GM19468 (cell line): Measurements from ENCODE around the gene SMOC2.
"Not testable (repeated sequence)": the region's sequence is repeated elsewhere in the genome, so short reads cannot be mapped to it uniquely, and the experiment has no call there.

Source experiments
- ATAC-seq: cut with Tn5 transposase; IDR thresholded peaks from one replicate; pipeline ENCODE4 v1.9.1; 2021; ENCODE audit warnings: mild to moderate bottlenecking, moderate library complexity, moderate number of reproducible peaks; ENCODE audit not compliant: unreplicated experiment; ENCODE audit errors: extremely low read depth

SMOC2 gene

DNA sequence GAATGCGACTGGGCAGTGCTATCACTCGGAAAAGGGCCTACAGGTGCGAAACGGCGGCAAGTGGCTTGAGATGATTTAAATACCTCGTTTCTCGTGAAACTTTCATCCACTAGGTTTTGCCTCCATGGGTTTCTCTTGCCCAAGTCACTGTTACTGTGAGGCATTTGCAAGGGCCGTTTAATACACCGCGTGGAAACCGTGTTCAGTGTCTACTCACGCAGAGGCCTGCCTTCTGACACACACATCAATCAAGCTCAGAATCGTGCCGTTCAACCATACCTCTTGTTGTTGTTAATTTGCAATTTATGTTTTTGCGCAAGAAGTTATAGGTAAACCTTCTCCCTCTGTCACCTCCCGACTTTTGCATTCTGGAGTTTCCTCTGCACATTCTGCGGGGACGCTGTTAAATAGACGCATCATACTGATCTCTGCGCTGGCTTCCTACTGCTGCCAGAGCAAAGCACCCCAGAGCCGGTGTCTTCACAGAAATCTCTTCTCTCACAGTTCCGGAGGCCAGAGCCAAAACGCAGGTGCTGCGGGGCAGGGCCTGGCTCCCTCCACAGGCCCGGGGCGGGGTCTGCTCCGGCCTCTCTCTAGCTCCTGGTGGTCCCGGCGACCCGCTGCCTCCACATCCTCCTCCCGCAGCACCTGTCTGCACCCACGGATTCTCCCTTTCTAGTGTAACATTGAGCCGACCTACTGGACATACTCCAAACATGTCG, 251.4 kb downstream of the SMOC2 start:
- no peak for ATAC-seq

DNA sequence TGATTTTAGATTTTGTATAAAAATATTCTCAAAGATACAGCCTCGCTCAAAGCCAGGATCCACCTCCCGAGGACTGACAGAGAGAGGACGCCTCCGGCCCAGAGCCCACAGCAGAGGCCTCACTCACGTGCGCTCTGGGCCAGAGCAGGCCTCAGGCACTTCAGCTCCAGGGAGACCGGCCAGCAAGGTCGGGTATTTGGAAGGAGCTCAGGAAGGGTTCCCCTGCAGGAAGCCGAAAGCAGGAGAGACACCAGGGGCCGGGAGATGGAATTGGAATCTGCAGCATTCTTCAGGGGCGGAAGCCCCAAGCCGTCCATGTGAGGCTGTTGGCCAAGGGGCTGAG, 251.9 kb downstream of the SMOC2 start:
- ATAC-seq = not testable (repeated sequence)

DNA sequence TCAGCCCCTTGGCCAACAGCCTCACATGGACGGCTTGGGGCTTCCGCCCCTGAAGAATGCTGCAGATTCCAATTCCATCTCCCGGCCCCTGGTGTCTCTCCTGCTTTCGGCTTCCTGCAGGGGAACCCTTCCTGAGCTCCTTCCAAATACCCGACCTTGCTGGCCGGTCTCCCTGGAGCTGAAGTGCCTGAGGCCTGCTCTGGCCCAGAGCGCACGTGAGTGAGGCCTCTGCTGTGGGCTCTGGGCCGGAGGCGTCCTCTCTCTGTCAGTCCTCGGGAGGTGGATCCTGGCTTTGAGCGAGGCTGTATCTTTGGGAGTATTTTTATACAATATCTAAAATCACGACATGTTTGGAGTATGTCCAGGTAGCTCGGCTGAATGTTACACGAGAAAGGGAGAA, 253.8 kb downstream of the SMOC2 start:
- not testable (repeated sequence) for ATAC-seq

DNA sequence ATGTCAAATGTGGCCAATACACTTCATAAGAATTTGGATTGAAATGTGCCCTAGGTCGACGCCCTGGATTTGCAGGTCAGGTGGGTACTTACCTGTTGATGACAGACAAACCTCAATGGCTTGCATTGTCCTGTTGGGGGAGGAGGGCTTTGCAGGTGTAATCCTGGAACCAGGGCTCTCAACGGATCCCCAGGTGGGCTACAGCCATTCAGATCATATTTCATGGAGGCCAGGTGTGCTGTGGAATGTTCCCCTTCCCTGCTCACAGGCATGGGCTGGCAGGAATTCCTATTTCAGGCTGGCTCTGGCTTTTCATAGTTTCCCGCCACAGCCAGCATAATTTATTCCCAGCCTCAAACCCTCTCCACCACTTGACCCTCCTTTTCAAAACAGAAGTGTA, 254.7 kb downstream of the SMOC2 start:
- ATAC-seq = no peak

DNA sequence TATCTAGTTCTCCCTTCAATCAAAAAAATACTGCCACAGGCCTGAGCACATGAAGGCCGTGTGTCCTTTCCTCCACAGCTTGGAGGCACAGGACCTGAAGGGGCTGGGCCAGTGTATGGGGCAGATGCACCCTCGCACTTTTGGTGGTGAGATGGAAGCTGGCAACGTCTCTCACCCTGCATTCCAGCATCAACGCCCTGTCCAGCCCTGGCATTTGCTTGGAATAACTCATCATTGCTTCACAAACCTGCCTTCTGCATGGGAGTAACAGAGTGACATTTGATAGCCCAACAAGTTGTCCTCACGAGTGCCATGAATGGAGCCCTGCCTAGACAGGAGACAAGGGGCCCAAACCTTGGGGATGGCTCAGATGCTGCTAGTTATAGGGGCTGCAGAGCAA, 257.9 kb downstream of the SMOC2 start:
- ATAC-seq = no peak

DNA sequence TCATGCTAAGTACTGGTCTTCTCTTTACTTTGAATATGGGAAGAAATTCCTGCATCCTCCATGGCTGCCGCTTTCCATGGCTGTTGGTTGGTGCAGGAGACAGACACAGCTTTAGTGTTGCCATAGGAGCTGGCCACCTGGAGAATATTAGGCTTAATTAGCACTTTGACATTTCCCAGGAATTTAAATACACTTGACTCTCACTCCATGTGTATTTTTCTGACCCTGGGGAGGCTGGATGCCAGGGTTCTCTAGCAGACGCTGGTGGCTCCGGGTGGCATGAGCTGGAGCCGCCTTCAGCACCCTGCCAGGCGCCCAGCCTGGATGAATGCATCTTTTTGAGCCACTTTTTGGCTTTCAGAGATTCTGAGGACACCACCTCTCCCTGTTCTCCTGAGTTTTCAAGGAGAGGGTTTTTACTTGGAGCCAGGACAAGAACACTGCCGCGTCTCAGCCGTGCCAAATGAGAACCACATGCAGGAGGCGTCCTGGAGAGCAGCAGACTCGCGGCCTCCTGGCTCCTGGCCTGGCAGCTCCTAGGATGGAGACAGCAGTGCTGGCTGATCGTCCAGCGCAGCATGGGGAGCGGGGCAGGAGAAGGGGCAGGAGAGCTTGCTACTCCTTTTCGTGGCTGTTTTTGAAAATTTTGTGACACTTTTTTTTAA, 258.8 kb downstream of the SMOC2 start:
- no peak for ATAC-seq

DNA sequence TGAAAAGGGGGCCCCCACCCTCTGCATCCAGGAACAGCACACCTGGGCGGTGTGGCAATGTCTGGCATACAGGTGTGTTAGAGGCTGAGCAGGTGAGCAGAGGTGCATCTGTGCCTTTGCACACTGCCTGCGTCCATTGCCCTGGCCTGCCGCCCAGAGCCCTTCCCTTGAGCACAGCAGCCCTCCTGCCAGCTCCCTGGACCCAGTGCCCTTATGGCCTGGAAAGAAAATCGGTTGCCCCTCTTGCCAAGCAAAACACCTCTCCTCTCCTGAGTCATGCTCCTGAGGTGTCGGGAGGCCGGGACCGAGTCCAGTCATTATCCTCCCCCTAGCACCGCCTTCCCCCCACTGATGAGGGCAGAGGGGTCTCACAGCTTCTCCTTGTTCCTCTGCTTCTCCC, 259.9 kb downstream of the SMOC2 start:
- ATAC-seq = no peak

DNA sequence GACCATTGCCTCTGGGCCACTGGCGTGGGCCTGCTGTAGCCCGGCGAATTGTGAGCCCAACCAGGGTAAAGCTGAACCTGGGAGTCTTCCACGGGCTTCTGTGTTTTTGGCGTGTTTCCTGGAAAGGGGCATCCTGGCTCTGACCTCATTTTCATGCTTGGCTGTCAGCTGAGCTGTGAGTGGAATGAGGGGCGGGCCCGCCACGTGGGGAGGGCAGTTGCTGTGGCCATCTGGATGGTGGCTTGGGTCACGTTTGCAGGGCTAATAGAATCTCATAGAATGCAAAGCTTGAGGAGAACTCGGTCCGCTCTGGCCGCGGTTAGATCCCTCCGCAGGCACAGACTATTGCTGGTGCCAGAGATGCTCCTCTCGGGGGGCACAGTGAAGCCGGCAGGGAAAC, 263.0 kb downstream of the SMOC2 start:
- no peak for ATAC-seq

DNA sequence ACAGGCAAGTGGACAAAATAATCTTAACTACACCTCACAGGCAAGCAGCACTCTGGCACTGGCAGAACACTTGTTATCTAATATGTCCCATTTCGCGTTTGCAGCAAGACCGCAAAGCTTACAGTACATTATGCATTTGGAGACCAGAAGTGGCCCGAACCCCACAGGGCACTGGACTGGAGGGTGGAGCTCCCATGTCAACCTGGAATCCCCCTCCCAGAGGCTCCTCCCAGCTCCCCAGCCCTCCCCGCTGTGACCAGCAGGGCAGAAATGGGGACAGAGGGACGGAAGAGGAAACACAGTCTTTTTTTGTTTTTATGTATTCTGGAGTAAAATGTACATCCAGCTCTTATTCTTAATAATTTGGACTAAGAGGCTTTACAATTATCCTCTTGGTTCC, 263.7 kb downstream of the SMOC2 start:
- ATAC-seq = no peak

DNA sequence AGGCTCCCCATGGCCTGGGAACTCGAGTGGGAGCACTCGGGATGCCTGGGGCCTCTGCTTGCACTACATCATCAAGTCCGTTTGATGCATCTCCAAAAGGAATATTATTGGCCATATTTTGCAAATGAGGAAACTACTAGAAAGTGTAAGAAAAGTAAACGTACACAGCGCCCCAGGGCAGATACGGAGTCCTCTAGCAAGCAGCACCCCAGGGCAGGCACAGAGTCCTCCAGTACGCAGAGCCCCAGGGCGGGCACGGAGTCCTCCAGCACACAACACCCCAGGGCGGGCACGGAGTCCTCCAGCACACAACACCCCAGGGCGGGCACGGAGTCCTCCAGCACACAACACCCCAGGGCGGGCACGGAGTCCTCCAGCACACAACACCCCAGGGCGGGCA, 264.3 kb downstream of the SMOC2 start:
- not testable (repeated sequence) for ATAC-seq

DNA sequence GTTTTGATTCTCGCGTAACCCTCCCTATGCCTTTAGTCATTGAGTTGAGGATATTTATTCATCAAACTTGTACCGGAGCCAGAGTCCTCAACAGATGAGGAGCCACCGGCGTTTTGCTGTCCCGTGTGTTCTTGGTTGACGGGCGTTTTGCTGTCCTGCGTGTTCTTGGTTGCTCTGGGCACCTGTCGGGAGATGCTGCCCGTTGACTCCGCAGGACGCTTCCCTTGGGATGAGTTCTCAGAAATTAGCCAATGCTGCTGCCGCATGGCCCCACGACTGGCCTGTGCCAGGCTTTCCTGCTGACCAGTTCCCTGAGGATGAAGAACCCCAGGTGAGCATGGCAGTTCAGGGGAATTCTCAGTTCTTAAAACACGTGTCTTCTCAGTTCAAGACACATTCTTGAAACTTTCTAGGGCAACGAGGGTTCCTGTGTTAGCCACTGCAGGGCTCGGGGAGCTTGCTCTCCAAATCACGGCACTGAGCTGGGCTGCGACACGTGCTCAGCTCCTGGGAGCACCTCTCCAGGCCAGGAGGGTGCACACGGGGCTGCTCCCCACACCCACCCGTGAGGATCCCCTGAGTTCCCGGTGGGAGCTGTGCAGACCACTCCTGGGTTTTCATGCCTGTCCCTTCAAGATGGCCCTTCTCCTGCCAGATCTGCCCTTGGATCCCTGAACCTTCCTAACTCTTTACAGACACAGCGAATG, 265.6 kb downstream of the SMOC2 start:
- no peak for ATAC-seq

DNA sequence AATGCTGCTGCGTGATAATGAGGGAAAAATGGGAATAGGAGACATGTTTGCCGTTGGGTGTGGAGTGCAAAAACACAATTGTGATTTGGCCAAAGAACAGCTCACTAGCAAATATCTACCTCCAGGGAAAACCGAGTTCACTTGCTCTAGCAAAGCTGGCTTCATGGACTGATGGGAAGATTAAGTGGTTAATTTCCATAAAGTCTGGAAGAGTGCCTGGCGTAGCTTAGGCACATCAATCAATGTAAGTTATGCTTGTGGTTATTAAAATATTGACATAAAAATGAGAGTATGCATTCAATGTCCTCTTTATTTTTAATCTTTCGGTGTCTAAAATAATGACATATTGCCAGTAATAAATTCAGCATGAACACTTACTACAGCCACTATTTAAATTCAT, 267.5 kb downstream of the SMOC2 start:
- ATAC-seq = no peak

DNA sequence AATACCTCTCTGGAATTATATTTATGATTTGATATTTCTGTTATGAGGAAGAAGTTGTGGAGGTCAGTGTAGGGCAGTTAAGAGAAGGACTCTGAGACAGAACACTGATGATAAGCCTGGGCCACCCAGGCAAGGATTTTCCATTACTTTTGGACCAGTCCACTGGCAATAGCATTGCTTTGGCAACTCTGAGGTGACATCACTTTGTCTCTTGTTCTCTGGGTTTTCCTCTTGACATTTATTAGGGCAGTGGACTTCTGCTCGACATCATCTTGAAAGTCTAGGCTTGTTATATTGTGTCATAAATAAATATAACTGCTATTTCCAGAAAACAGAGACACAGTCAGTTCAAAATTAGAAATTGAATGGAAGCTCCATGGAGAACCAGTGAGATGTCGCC, 268.0 kb downstream of the SMOC2 start:
- no peak for ATAC-seq

DNA sequence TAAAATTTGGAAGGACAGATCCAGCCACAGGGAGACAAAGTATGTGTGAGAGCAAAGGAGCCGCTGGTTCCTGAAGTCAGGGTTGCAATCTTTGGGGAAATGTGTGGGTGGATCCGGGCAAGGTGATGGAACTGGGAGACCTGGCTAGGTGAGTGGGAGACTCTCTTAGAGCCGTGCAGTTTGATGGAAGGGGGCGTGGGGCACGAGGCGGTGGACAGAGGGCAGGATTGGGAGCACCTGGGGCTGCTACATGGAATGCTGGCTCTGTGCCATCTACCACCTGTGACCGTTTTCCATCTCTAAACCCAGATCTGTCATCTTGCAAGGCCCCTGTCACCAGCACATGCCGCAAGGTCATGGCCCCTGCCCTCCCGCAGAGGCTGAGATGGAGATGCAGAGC, 268.4 kb downstream of the SMOC2 start:
- no peak for ATAC-seq

DNA sequence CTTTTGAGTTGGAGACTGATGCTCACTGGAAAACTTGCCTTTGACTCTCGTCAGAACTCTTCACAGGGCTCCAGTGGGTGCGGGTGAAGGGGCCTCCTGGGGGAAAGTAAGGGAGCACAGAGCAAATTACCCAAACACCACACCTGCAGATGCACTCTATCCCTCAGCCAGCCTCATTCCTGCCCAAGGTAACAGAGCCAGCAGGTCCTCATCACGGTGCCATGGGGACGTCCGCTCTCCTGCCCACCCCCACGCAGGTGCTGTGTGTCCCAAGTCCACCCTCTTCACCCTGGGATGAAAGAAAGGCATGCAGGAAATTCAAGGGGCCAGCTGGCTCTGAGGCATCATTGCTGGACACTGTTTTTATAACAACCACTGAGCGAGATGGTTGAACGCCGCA, 269.0 kb downstream of the SMOC2 start:
- no peak for ATAC-seq

DNA sequence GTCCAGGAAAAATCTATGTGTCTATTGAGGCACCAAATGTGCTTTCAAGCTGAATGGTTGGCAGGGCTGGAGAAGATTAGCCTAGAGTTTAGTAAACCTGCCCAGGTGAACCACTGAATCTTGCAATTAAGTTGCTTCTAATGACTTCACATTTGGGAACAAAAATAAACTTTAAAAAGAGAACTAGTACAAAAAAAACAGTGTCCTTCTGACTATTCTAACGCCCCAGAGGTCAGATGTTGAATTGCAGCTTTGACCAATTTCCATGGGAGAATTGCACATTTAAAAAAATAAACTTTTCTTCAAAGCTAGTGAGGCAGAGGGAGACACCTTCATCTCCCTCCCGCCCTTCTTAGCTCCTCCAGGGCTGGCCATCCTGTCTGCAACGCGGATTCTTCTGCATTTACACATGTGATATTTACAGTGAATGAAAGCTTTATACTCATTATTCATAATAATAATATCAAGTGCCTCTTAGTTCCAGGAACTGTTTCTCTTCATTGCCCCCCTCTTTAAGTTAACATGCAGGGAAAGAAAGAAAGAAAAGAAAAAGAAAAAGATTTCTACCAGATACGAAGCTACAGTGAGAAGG, 270.2 kb downstream of the SMOC2 start:
- ATAC-seq = no peak

DNA sequence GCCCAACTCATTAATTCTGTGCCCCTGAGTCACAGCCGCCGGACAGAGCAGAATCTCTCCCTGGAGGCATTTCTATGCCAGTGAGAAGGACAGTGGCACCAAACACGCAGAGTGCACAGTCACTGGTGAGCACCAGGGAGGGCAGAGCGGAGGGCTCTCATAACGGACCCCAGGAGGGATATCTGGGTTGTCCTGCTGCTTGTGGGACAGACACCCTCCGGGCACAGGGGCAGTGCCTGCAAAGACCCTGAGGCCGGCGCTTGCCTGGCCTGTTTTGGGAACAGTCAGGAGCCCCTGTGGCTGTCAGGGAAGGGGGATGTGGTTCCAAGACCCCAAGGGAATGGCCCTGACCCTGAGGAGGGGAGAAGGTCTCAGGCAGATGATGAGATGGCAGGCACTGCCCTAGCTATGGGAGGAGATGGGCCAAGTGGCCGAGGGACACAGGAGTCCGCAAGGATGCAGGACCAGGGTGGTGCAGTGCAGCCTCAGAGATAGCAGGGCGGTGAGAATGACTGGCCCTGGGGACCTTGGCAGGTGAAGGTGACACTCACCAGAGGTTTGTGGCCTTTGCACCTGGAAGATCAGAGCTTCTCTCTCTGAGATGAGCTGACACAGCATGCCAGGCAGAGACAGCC, 270.8 kb downstream of the SMOC2 start:
- ATAC-seq = no peak

DNA sequence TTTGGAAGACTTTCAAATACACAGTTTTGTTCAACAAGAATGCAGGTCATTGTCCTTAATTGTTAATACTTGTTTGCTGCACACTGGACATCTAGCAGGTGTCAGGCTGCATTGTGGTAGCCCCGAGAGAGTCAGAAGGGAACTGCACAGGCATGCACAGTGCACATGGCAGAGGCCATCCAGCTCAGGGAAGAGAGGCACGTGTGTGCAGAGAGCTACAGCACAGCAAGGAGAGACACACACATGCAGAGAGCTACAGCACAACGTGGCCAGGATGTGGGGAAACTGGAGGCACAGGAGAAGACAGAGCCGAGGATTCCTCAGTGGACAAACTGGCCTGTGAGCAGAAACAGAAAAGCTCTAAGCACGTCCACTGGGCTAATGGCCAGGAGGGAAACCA, 272.0 kb downstream of the SMOC2 start:
- ATAC-seq = no peak

DNA sequence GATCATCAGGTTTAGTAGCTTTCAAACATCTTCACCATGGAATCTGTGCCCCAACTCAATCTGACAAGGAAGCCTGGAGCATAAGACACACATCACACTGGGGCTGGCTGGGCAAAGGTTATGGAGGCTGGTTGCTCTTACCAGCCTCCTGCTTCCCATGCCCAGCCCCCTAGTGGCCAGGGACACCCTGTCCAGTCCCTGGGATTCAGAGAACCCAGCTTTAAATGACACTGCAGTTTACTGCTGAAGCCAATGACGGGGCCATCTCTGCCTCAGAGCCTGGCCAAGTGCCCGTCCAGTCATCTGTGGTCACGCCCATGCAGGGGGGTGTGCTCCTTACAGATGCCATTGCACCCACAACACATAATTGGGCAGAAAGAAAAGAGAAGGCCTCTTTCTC, 272.9 kb downstream of the SMOC2 start:
- ATAC-seq = no peak

DNA sequence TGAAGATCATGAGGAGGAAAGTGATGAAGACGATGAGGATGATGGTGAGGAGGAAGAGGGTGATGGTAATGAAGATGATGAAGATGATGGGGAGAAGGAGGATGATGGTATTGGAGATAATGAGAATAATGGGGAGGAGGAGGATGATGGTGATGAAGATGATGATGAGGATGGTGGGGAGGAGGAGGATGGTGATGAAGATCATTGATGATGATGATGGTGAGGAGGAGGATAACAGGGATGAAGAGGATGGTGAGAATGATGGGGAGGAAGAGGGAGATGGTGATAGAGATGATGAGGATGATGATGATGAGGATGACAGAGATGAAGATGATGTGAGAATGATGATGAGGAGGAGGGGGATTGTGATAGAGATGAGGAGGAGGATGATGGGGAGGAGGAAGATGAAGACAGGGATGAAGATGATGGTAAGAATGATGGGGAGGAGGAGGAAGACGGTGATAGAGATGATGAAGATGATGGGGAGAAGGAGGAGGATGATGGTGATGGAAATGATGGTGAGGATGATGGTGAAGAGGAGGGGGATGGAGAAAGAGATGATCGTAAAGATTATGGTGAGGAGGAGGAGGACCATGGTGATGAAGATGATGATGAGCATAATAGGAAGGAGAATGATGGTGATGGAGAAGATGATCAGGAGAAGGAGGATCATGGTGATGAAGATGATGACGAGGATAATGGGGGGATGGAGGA, 273.7 kb downstream of the SMOC2 start:
- no peak for ATAC-seq
